Activated CD4-positive, alpha-beta T cell treated with anti-CD3 and anti-CD28 coated beads, Interleukin-2, amount 10 ng/mL, durations not matched to agents 24 days and 14 days (primary cell): ENCODE data around the gene PTTG1IP. TPM values are rescaled to one million over a fixed set of nuclear protein-coding genes. Genes with fewer than 3 reads are reported as not detected.

ENCODE experiments used
- DNase-seq: peaks from one replicate; pipeline ENCODE4 v3.0.0; 2022
- H3K27ac Mint-ChIP-seq: one replicate; pipeline ENCODE4 v1.8.0; 2022; ENCODE audit warnings: mild to moderate bottlenecking, mixed read lengths
- H3K27me3 Mint-ChIP-seq: one replicate; pipeline ENCODE4 v1.8.0; 2022; ENCODE audit warnings: mixed read lengths
- H3K36me3 Mint-ChIP-seq: one replicate; pipeline ENCODE4 v1.8.0; 2022; ENCODE audit warnings: low read depth, mild to moderate bottlenecking, mixed read lengths
- H3K4me1 Mint-ChIP-seq: one replicate; pipeline ENCODE4 v1.8.0; 2021; ENCODE audit warnings: mixed read lengths
- H3K4me3 Mint-ChIP-seq: one replicate; pipeline ENCODE4 v1.8.0; 2022; ENCODE audit warnings: mild to moderate bottlenecking, moderate library complexity, mixed read lengths
- H3K9me3 Mint-ChIP-seq: one replicate; pipeline ENCODE4 v1.8.0; 2021; ENCODE audit warnings: mixed read lengths
- intact Hi-C: fragments of 100-400 bp; cut with micrococcal nuclease; formaldehyde crosslinking; loops from one replicate; pipeline ENCODE4 v1.15.1; 2023
- total RNA-seq: library from RNA; stranded (reverse); gene quantifications from 2 replicates; pipeline ENCODE4 v1.2.3, GENCODE V29; 2022

Gene PTTG1IP
- total RNA-seq, 1 donor from 2014 or later = 46.5 TPM

- peaks cover 4% of the 10 kb centered on the region for H3K36me3 Mint-ChIP-seq
- peak; percentile 79 for DNase-seq
- no peaks in the 10 kb centered on the region for H3K9me3 Mint-ChIP-seq
- peaks cover 40% of the 10 kb centered on the region for H3K4me1 Mint-ChIP-seq
- intact Hi-C loops = loop anchor here (1.0 to 2.0 kb wide), 4 partner anchors 39 to 365 kb away; partner anchors contain the start of gene UBE2G2
- no peaks in the 10 kb centered on the region for H3K27me3 Mint-ChIP-seq
- peak overlapping the region; percentile 86 for H3K4me3 Mint-ChIP-seq
- H3K27ac Mint-ChIP-seq = peak overlapping the region; percentile 92
Measured at GRCh38 chr21:44875316-44875700, 1.8 kb upstream of the PTTG1IP start.

GRCh38 chr21:44874497-44875315 is 1.2 kb upstream of the PTTG1IP start:
- H3K36me3 Mint-ChIP-seq = peaks cover 4% of the 10 kb centered on the region
- peak; percentile 85 for DNase-seq
- H3K9me3 Mint-ChIP-seq = no peaks in the 10 kb centered on the region
- no peaks in the 10 kb centered on the region for H3K27me3 Mint-ChIP-seq
- peak overlapping the region; percentile 92 for H3K27ac Mint-ChIP-seq
- peak overlapping the region; percentile 86 for H3K4me3 Mint-ChIP-seq
- intact Hi-C loops = loop anchor here (1.0 to 2.0 kb wide), 4 partner anchors 40 to 364 kb away; partner anchors contain the start of gene UBE2G2
- peaks cover 45% of the 10 kb centered on the region for H3K4me1 Mint-ChIP-seq

- Mint-ChIP-seq H3K36me3 (peaks cover 4% of the 10 kb centered on the region), H3K4me1 (peaks cover 47% of the 10 kb centered on the region), H3K27ac (peak overlapping the region; percentile 92), H3K4me3 (peak overlapping the region; percentile 86), H3K27me3 (no peaks in the 10 kb centered on the region), H3K9me3 (no peaks in the 10 kb centered on the region)
- intact Hi-C loops = loop anchor here (2.0 kb wide), 3 partner anchors 41 to 363 kb away; no protein-coding TSS in a partner anchor
- DNase-seq = no peak
Measured at GRCh38 chr21:44874240-44874496, 678 bp upstream of the PTTG1IP start.

- intact Hi-C loops = loop anchor here (1.0 to 2.0 kb wide), 3 partner anchors 26 to 534 kb away; partner anchors contain the start of gene CFAP410
- Mint-ChIP-seq H3K27me3 (no peaks in the 10 kb centered on the region), H3K4me3 (peak overlapping the region; percentile 97), H3K36me3 (peaks cover 11% of the 10 kb centered on the region), H3K4me1 (peaks cover 60% of the 10 kb centered on the region), H3K27ac (peak overlapping the region; percentile 73), H3K9me3 (no peaks in the 10 kb centered on the region)
- peak; percentile 78 for DNase-seq
Measured at GRCh38 chr21:44872649-44873355, 688 bp downstream of the PTTG1IP start.

GRCh38 chr21:44872323-44872648 is 1.2 kb downstream of the PTTG1IP start:
- peak overlapping the region; percentile 73 for H3K27ac Mint-ChIP-seq
- DNase-seq = no peak
- peak overlapping the region; percentile 97 for H3K4me3 Mint-ChIP-seq
- no peaks in the 10 kb centered on the region for H3K27me3 Mint-ChIP-seq
- peaks cover 64% of the 10 kb centered on the region for H3K4me1 Mint-ChIP-seq
- intact Hi-C loops = loop anchor here (2.0 kb wide), 2 partner anchors 25 to 533 kb away; partner anchors contain the start of gene CFAP410
- H3K9me3 Mint-ChIP-seq = no peaks in the 10 kb centered on the region
- H3K36me3 Mint-ChIP-seq = peaks cover 14% of the 10 kb centered on the region

- peak overlapping the region; percentile 97 for H3K4me3 Mint-ChIP-seq
- H3K27ac Mint-ChIP-seq = peak overlapping the region; percentile 73
- no peaks in the 10 kb centered on the region for H3K27me3 Mint-ChIP-seq
- peaks cover 70% of the 10 kb centered on the region for H3K4me1 Mint-ChIP-seq
- H3K9me3 Mint-ChIP-seq = no peaks in the 10 kb centered on the region
- peak; percentile 76 for DNase-seq
- intact Hi-C loops = loop anchor here (2.0 kb wide), 2 partner anchors 25 to 533 kb away; partner anchors contain the start of gene CFAP410
- peaks cover 17% of the 10 kb centered on the region for H3K36me3 Mint-ChIP-seq
Measured at GRCh38 chr21:44871576-44872269, 1.8 kb downstream of the PTTG1IP start.

- H3K9me3 Mint-ChIP-seq = no peaks in the 10 kb centered on the region
- peaks cover 75% of the 10 kb centered on the region for H3K4me1 Mint-ChIP-seq
- DNase-seq = peak; percentile 75
- H3K4me3 Mint-ChIP-seq = peak overlapping the region; percentile 97
- intact Hi-C loops = no loop called here
- H3K27me3 Mint-ChIP-seq = no peaks in the 10 kb centered on the region
- peaks cover 21% of the 10 kb centered on the region for H3K36me3 Mint-ChIP-seq
- H3K27ac Mint-ChIP-seq = peak overlapping the region; percentile 80
Measured at GRCh38 chr21:44870748-44871495, 2.6 kb downstream of the PTTG1IP start.

- peak overlapping the region; percentile 80 for H3K27ac Mint-ChIP-seq
- H3K4me3 Mint-ChIP-seq = peak overlapping the region; percentile 78
- peaks cover 27% of the 10 kb centered on the region for H3K36me3 Mint-ChIP-seq
- no peak for DNase-seq
- intact Hi-C loops = no loop called here
- H3K9me3 Mint-ChIP-seq = no peaks in the 10 kb centered on the region
- peaks cover 75% of the 10 kb centered on the region for H3K4me1 Mint-ChIP-seq
- no peaks in the 10 kb centered on the region for H3K27me3 Mint-ChIP-seq
Measured at GRCh38 chr21:44869781-44870747, 3.4 kb downstream of the PTTG1IP start.

GRCh38 chr21:44868707-44869106 is 4.8 kb downstream of the PTTG1IP start:
- H3K36me3 Mint-ChIP-seq = peaks cover 31% of the 10 kb centered on the region
- intact Hi-C loops = no loop called here
- DNase-seq = no peak

GRCh38 chr21:44867999-44868700 is 5.3 kb downstream of the PTTG1IP start:
- peak; percentile 88 for DNase-seq
- Mint-ChIP-seq H3K36me3 (peaks cover 33% of the 10 kb centered on the region), H3K27me3 (no peaks in the 10 kb centered on the region), H3K27ac (peak overlapping the region; percentile 96), H3K4me1 (peaks cover 71% of the 10 kb centered on the region), H3K4me3 (peak overlapping the region; percentile 82), H3K9me3 (no peaks in the 10 kb centered on the region)
- intact Hi-C loops = loop anchor here (2.0 kb wide), 1 partner anchor 17 kb away; no protein-coding TSS in a partner anchor

More at GRCh38 chr21:44868707-44869106, 4.8 kb downstream of the PTTG1IP start:
- H3K9me3 Mint-ChIP-seq = no peaks in the 10 kb centered on the region
- H3K27me3 Mint-ChIP-seq = no peaks in the 10 kb centered on the region
- peaks cover 67% of the 10 kb centered on the region for H3K4me1 Mint-ChIP-seq
- H3K27ac Mint-ChIP-seq = peak overlapping the region; percentile 96
- H3K4me3 Mint-ChIP-seq = peak overlapping the region; percentile 82

- H3K4me1 Mint-ChIP-seq = peaks cover 68% of the 10 kb centered on the region
- no peaks in the 10 kb centered on the region for H3K9me3 Mint-ChIP-seq
- H3K27me3 Mint-ChIP-seq = no peaks in the 10 kb centered on the region
- peak overlapping the region; percentile 96 for H3K27ac Mint-ChIP-seq
- DNase-seq = no peak
- H3K4me3 Mint-ChIP-seq = peak overlapping the region; percentile 2
- H3K36me3 Mint-ChIP-seq = peaks cover 30% of the 10 kb centered on the region
- intact Hi-C loops = loop anchor here (2.0 kb wide), 1 partner anchor 17 kb away; no protein-coding TSS in a partner anchor
Measured at GRCh38 chr21:44867464-44867863, 6.0 kb downstream of the PTTG1IP start.

GRCh38 chr21:44866780-44867179 is 6.7 kb downstream of the PTTG1IP start:
- Mint-ChIP-seq H3K36me3 (peaks cover 32% of the 10 kb centered on the region), H3K27me3 (no peaks in the 10 kb centered on the region), H3K27ac (peak overlapping the region; percentile 78), H3K4me3 (peak overlapping the region; percentile 65), H3K9me3 (no peaks in the 10 kb centered on the region), H3K4me1 (peaks cover 61% of the 10 kb centered on the region)
- DNase-seq = no peak
- intact Hi-C loops = loop anchor here (2.0 kb wide), 1 partner anchor 16 kb away; no protein-coding TSS in a partner anchor
